Effector memory CD8-positive, alpha-beta T cell (primary cell): ENCODE data around the gene LETMD1.

Experiments used
- ATAC-seq: fragments of 150-1000 bp; cut with Tn5 transposase; replicated peaks from 2 replicates; pipeline ENCODE4 v1.10.0; 2021; ENCODE audit warnings: mild to moderate bottlenecking, moderate library complexity
- DNase-seq, 3 experiments: peaks; one replicate each; pipeline ENCODE4 v3.0.0; 2021
- H3K27ac Mint-ChIP-seq, 2 donors: one replicate each; pipeline ENCODE4 v1.8.0; 2022; ENCODE audit warnings: mild to moderate bottlenecking in 2 of 2, mixed read lengths in 2 of 2, moderate library complexity in 2 of 2
- H3K27me3 Mint-ChIP-seq, 2 donors: one replicate each; pipeline ENCODE4 v1.8.0; 2022; ENCODE audit warnings: mixed read lengths in 2 of 2
- H3K36me3 Mint-ChIP-seq: one replicate; pipeline ENCODE4 v1.8.0; 2022; ENCODE audit warnings: mild to moderate bottlenecking, moderate library complexity, mixed read lengths; ENCODE audit not compliant: insufficient read depth
- H3K4me1 Mint-ChIP-seq, 2 donors: one replicate each; pipeline ENCODE4 v1.8.0; 2022; ENCODE audit warnings: low read depth in 2 of 2, mixed read lengths in 2 of 2
- H3K4me3 Mint-ChIP-seq, 2 donors: one replicate each; pipeline ENCODE4 v1.8.0; 2022; ENCODE audit warnings: mild to moderate bottlenecking in 2 of 2, mixed read lengths in 2 of 2, moderate library complexity in 2 of 2
- H3K9me3 Mint-ChIP-seq, 2 donors: one replicate each; pipeline ENCODE4 v1.8.0; 2022; ENCODE audit warnings: mixed read lengths in 2 of 2

LETMD1 gene

DNA sequence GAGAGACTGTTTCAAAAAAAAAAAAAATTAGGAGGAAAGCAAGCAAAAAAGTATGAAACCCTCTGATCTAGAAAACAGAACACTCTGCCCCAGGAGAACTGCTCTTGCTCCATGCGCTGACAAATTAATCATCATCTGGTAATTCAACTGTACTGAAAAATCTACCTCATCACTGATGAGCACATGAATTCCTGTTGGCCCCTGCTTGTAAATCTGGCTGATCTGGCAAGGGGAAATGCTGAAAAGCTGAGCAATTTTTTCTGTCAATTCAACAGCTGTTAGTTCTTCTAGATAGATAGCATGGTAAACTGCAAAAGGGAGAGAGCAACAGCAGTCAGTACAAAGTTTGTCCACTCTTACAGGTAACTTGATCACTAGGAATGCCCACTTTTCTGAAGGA is 50.5 kb downstream of the LETMD1 start:
- H3K27me3 Mint-ChIP-seq, result no peaks in the 10 kb centered on the region
- ATAC-seq, result no peak
- peaks cover 80% of the 10 kb centered on the region for H3K36me3 Mint-ChIP-seq
- no peak overlapping the region for H3K27ac Mint-ChIP-seq
- no peaks in the 10 kb centered on the region for H3K4me1 Mint-ChIP-seq
- H3K9me3 Mint-ChIP-seq, result no peaks in the 10 kb centered on the region
- H3K4me3 Mint-ChIP-seq, result no peak overlapping the region
- no peak for DNase-seq

DNA sequence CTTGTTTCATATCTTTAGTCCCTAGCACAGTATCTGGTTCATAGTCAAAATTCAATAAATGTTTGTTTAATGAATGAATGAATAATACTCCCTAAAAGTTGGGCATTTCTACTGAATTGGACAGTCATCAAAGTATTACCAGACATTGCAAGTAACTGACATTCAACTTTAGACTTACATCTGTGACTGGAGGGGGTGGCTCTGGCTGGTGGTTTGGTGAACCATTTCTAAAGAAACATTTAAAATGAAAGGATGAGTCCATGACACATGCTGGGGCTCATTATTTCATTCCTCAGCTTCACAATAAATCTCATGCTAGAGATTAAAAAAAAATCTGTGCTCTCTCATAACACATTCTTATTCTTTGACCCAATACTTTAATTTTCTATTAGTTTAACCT is 55.9 kb downstream of the LETMD1 start:
- DNase-seq (no peak), ATAC-seq (no peak)
- Mint-ChIP-seq H3K4me3 (no peak overlapping the region), H3K36me3 (peaks cover 81% of the 10 kb centered on the region), H3K9me3 (no peaks in the 10 kb centered on the region), H3K4me1 (no peaks in the 10 kb centered on the region), H3K27me3 (no peaks in the 10 kb centered on the region), H3K27ac (peak overlapping the region in 1 of 2 donors; percentile 15)

DNA sequence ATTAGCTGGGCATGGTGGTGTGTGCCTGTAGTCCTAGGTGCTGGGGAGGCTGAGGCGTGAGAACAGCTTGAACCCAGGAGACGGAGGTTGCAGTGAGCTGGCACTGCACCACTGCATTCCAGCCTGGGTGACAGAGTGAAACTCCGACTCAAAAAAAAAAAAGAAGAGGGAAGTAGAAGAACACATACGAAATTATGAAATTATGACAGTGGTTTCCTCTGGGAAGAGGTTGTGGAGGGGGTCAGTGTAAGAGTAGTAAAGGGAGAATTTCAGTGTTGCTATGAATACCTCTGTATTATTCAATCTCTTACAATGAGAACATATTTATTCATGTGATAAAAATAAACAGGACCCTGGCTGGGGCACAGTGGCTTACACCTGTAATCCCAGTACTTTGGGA is 60.0 kb downstream of the LETMD1 start:
- H3K27me3 Mint-ChIP-seq, result no peaks in the 10 kb centered on the region
- H3K4me3 Mint-ChIP-seq, result no peak overlapping the region
- DNase-seq, result no peak
- no peaks in the 10 kb centered on the region for H3K9me3 Mint-ChIP-seq
- H3K27ac Mint-ChIP-seq, result peak overlapping the region in 1 of 2 donors; percentile 16
- H3K36me3 Mint-ChIP-seq, result peaks cover 91% of the 10 kb centered on the region
- ATAC-seq, result no peak
- no peaks in the 10 kb centered on the region for H3K4me1 Mint-ChIP-seq
